HG02938 (cell line): ENCODE results near the gene ADGRA3.
"Not testable (repeated sequence)": the region's sequence is repeated elsewhere in the genome, so short reads cannot be mapped to it uniquely, and the experiment has no call there.

Experiments used
- ATAC-seq: cut with Tn5 transposase; IDR thresholded peaks from one replicate; pipeline ENCODE4 v1.9.1; 2021; ENCODE audit warnings: mild to moderate bottlenecking, moderate library complexity; ENCODE audit not compliant: unreplicated experiment

ADGRA3 gene

DNA sequence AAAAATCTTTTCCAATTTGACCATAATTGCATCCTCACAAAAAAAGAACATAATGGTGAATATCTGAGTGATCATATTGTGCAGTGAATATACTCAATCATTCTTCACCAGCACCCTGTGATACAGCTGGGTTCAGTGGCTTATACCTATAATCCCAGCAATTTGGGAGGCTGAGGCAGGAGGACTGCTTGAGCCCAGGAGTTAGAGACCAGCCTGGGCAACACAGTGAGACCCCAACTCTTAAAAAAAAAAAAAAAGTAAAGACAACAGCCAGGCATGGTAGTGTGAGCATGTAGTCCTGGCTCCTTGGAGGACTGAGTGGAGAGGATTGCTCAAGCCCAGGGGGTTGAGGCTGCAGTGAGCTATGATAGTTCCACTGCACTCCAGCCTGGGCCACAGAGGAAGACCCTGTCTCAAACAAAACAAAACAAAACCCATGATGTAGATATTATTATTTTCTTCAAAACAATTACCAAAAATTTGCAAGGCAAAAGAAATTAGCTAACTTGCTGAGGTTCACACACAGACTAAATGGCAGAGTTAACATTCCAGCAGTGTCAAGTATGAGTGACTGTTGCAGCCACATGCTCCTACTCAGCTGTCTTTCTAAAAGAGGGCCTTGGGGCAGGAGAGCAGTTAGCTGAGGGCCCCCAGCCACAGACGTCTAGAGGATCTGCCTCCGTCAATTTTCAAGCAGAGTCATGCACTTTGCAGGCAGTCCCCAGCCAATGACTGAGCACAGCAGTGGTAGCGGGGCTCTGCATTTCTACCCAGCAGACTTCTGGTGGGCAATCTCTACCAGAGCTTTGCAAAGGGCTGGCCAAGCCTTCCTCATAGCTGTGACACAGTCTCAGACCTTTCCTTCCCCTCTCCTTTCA, 33.4 kb downstream of the ADGRA3 start:
- ATAC-seq = no peak

DNA sequence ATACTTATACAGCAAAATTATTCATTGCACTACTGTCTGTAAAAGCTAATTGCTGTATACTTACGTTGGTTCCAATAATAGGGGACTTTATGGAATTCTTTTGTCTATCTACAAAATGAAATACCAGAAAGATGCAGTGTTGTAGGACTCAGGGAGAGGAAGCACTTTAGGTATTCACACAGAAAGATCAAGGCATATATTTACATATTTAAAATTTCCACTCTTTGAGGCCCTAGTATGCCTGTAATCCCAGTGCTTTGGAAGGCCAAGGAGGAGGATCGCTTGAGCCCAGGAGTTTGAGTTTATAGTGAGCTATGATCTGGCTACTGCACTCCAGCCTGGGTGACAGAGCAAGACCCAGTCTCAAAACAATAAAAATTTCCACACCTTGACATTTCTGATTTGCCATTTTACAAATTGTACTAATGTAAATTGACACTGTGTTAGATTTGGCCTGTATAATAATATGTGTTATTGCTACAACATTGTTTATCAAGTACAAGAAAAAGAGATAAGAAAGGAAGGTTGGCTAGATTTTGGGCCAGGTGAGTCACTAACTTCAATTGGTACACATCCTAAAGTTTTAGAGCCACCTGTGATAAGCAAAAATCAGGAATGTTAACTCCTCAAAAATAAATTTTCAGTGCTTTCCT, 35.1 kb downstream of the ADGRA3 start:
- no peak for ATAC-seq

DNA sequence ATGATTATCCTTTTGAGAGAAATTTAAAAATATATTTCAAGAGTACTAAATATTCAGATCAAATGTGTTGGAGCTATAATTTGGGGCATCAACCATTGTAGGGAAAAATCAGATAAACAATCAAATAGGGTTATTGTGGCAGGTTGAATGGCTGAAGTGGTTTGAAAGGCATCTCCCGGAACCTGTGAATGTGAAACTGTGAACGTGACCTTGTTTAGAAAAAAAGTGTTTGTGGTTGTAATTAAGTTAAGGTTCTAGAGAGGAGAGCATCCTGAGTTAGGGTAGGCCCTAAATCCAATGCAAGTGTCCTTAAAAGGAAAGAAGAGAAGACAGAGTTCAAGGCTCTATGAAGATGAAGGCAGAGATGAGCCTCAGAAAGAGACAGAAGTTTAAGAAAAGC, 37.4 kb downstream of the ADGRA3 start:
- no peak for ATAC-seq

DNA sequence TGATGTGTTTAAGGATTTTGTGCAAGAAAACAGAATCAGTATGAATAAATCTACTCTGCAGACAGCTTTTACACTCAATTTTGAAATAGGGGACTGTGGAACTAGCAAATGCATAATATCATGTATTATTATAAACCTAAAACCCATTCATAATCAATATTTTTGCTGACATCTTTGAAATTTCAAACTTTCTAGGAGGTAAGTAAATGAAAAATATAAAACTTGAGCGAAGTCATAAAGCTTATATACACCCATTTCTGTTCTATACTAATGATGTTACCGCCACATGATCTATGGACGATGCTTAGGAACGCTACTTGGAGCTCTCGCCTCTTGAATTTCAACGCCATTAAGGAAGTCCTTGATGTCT, 38.1 kb downstream of the ADGRA3 start:
- ATAC-seq = no peak

DNA sequence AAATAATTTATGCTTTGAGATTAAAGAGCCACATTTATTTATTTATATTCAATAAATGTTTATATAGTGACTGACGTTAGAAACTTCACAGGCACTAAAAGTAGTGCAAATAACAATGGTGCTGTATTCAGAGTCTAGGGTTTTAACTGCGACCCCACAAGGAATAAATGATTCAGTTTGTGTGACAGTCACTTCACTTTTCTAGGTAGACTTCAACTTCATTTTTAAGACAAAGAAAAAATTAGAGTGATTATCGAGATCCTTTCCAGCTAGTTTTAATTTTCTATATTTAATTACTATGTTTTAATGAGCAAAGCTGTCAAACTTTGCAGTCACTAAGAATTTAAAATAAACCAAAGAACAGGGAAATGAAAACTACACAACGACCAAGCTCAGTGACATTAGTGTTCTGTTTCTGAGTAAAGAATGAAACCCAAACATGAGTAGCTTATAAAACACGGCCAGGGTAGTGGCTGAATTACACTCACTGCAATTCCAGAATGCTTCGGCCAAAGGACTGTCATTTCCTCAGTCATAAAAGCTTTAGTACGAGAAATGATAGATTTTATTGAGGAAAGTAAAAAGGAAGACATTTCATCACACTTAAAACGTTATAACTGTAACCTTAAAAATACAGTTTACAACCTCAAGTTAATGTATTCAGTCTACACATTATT, 38.6 kb downstream of the ADGRA3 start:
- ATAC-seq = no peak

DNA sequence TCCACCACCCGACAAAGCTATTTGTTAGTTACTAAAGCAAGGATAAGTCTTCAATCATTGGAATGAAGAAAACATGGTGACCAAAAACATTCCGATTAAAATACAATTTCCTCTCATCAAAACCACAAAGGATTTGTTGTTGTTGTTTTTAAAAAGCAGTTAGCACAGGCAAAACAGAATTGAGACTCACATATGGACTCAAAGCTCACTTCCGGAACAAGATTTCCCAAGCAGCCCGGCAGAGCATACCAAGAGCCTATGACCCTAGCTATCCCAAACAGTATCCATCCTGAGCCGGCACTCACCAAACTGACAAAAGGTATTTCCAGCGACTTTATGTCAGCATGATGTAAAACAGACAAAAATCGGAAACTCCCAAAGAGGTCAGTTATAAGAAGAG, 39.9 kb downstream of the ADGRA3 start:
- no peak for ATAC-seq

DNA sequence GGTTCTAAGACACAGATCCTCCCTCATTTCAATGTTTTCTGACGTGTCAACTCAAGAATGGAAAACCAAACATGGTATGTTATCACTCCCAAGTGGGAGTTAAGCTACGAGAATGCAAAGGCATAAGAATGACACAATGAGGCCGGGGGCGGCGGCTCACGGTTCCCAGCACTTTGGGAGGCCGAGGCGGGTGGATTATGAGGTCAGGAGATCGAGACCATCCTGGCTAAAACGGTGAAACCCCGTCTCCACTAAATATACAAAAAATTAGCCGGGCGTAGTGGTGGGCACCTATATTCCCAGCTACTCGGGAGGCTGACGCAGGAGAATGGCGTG, 40.6 kb downstream of the ADGRA3 start:
- ATAC-seq = not testable (repeated sequence)

DNA sequence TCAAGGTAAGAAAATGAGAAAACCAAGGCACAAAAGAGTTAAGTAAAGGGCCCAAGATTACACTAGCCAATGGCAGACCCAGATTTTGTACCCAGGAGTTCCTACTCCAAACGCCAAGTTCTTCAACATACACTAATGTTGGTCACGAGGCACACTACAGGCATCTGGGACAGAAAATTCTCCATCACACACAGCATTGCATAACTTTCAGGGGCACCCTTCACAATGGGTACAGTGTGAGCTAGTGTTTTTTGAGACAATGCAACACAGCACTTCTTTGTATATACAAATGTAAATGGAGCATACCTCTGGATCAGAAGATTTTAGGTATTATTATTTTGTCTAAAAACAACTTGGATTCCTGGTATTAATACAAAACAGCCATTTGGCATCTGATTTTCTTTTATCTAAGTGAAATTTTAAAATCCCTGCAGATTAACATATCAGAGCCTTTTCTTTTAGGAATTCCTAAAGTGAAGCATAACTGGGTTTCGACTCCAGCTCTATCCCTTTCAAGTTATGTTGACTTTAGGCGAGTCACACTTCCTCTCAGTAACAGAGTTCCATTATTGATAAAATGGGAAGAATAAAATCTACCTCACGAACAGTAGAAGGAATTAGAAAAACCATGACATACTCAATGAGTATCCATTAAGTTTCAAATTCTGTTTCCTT, 41.1 kb downstream of the ADGRA3 start:
- ATAC-seq = no peak

DNA sequence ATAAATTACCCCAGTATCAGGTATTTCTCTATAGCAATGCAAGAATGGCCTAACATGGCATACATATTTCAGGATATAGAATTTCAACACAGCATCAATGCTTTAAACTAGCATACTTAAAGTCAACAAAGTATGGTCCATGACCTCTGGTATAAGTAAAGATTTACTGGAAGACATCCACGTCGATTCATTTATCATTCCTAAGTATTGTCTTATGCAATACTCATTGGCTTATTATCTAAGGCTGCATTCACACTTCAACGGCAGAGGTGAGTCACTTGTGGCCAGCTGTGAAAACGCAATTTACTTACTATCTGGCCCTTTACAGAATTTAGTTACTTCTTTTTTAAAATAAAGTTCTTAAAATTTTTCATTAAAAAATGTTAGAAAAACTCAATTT, 42.6 kb downstream of the ADGRA3 start:
- no peak for ATAC-seq

DNA sequence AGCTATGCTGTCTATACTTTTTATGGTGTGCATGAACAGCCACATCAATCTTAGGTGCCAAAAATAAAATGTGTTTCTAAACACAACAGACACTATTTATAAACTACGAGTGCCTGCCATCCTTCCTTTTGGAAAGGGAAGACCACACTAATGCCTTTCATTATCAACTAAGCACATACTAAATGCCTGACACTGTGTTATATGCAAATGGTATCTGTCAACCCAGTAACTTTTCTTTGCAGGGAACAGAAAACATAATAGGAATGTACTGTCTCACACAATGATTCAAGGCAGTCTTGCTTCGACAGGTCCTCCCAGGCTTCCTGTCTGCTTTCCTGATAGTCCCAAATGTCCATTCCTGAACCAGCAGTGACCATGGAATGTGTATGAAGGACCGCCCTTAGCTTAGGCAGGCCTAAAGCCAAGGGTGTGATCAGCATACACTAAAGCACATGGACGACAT, 43.8 kb downstream of the ADGRA3 start:
- ATAC-seq = no peak

DNA sequence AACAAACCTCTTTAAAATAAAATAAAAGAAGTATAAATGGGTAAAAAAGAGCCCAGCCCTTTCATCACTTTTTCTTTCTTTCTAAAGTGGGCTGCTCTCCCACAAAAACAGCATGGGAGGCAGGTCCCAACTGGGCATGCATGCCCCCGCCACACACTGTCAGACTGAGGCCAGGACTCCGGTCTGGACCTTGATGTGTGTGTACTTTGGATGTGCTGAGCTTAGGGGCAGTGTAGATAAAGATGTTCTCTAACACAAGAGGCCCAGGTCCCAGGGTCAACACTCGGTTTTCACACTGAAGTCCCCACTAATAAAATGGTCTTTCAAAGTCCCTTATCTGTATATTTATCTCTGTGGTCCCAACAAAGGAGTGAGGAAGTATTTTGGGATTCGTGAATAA, 44.4 kb downstream of the ADGRA3 start:
- no peak for ATAC-seq

DNA sequence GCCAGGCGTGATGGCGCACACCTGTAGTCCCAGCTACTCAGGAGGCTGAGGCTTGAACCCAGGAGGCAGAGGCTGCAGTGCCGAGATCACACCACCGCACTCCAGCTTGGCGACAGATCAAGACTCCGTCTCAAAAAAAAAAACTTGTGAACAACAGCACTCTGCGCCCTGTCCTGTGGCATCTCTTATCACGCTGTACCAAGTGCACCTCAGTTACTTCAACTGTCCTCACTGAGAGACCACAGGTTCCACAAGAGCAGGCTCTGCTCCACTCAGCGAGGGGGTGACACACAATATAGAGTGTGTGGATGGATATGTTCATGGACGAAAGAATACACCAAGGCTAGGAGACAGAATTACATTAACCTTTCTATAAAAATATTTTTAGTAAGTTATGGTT, 49.3 kb downstream of the ADGRA3 start:
- ATAC-seq = no peak

DNA sequence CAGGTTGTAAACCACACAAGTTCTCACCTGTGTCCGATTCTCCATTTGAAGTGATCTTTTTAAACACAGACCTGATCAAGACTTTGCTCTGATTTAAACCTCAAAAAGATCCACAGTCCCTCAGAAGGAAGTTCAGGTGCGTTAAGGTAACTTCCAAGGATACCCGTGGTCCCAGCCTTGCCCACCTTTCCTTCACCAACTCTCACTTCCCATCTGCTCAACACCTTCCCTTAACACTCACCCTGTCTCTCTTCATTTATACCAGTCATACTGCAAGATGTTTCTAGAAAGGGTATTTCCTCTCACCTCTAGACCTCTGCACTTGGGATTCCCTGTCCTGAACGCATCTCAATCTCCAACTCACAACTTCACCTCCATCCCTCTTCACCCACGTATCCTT, 49.9 kb downstream of the ADGRA3 start:
- no peak for ATAC-seq

DNA sequence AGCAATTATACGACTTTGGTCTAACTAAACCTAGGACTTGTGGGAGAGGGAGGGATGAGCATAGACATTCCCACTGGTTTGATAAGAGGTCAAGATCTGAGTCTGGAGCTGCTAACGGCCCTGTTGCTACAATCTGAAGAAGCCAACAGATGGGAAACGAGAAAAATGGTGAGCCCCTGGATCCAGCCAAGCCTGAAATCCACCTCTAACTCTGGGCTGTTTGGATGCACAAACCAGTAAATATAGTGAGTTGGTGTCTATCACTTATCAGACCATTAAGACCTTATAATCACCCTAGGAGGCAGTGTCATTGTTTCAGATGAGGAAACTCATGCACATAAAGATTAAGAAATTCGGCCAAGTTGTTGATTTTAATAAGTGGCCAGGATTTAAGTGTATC, 50.5 kb downstream of the ADGRA3 start:
- ATAC-seq = no peak

DNA sequence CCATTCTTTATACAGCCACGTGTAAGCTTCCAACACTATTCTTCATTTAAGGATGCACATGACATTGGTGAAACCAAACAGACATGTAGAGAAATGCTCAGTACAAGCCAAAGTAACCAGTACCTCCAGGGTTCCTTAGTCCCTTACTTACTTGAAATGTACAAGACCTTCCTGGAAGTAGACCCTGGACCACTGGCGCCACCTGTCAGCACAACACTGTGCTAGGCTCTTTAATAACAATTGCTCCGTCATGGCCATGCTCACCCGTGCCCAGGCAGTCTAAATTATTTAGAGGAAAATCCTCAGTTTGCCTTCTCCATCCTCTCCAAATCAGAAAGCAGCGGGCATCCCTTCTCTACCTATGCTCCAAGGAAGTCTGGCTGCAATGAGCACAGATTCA, 52.7 kb downstream of the ADGRA3 start:
- ATAC-seq = no peak

DNA sequence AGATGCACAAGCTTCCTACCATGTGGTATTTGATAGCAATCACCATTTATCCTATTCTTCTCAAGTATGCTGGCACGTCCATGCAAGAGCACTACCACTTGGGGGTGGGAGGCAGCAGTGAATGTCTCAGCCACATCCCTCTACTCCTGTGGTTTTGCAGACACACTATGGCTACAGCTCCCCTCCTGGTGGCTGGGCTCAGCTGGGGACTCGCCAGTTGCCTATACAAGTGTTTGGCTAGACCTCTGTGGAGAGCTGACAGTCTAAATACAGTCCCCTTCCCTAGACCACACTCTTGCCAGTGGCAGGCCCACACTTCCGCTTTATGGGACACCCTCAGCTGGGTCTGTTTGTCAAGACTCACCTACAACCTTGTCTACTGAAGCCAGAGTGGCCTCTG, 53.2 kb downstream of the ADGRA3 start:
- ATAC-seq = no peak

DNA sequence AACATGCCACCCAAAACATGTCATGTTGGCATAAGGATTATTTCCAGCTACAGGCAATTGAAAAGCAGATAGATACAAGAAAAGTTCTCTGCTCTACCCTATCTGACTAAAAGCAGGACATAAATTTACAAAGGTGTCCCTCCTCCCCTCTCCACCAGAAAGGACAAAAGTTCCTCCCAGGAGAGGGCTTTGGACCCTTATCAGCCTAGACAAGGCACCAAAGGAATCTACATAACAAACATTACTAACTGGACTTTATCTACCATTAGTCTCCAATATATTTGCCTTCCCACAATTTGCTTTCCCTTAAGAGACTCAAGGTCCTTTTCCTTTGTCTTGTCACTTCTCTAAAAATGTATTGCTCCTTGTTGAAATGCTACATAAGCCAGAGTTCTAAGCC, 55.6 kb downstream of the ADGRA3 start:
- ATAC-seq = no peak

DNA sequence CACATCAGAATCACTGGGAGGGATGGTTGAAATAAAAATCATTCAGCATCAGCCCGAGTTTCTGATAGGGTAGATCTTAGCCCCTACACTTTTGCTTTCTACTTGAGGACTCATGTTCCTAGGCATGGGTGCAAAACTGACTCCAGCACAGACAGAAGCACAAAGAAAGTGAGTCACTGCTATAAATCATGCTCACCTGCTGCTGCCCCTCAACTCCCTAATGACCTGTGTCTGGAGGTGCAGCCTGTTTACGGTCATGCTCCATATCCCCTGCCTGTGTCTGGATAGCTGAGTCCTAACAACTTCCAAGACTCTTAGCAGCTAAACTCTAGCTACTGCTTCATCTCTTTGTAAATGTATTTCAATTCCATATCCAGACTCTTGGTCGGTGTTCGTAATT, 57.8 kb downstream of the ADGRA3 start:
- no peak for ATAC-seq

DNA sequence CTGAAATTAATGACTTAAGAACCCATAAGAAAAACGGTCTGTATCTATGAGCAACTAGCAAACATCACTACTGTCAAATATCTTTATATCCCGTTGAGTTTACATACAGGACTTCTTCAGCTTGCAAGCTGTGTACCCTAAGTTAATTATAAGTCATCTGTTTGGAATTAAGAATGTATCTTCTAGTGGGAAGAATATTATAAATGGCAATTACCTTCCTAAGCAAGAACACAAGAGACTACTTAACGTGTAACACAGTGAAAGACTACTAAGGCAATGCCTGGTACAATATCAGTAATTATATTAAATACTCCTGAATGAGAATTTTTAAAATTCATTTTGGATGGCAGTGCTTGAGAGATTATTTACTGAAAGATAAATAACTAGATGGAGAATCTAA, 58.5 kb downstream of the ADGRA3 start:
- ATAC-seq = no peak

DNA sequence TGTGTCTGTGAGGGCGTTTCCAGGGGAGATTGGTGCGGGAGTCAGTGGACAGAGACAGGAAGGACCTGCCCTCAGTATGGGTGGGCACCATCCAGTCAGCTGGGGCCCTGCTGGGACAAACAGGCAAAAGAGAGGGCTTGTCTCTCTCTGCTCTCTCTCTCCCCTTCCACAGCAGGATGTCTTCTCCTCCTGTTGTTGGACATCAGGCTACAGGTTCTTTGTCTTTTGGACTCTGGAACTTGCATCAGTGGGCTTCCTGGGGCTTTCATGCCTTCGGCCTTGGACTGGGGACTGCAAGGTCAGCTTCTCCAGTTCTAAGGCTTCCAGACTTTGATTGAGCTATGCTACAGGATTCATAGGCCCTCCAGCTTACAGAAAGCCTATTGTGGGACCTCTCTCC, 59.6 kb downstream of the ADGRA3 start:
- ATAC-seq = no peak

DNA sequence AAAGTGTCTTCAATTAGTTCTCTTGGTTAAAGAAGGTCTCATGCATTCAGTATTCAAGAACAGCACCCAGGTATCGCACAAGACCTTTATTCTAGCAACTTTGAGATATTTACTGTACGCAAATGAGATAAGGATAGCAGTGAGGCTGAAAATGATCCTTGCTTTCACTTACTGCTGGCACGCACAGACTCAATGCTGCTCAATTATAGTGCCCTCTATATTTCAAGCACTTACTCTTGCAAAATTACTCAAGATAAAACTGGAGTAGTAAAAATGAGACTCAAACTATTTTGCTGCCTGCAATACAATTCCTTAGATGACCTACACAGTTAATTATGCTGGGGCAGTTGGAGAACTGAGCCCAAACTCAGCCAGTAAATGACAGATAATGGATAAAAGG, 60.9 kb downstream of the ADGRA3 start:
- ATAC-seq = no peak
